ENCODE results near the gene PPP1R9A. TPM values are rescaled to one million over a fixed set of nuclear protein-coding genes. Genes with fewer than 3 reads are reported as not detected.

PPP1R9A gene
- total and polyA plus RNA-seq, 7 donors, result 1.8 to 51.3 (median 43.5) TPM

DNA sequence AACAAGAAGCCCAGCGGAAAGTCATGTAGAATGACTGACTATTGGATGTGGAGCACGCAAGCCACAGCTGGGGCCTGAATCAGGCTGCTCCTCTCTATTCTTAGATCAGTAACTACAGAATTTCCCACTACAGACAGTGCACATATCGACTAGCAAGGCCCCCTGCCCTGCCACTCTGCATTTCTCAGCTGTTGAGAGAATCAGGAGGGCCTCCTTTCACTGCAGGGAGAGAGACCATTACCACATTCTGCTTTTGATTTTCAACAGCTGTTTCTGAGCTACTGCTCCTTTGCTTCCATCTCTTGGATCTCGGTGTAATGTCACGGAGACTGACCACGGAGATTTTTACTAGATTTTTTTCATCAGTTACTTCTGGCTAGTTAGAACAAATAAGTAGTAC, 343.2 kb downstream of the PPP1R9A start:
- intact Hi-C loops (cut with DNase I), result no loop called here
- no peak overlapping the region for H3K4me3 ChIP-seq
- H3K27me3 ChIP-seq, result no peaks in the 10 kb centered on the region
- no peaks in the 10 kb centered on the region for H3K9me3 ChIP-seq
- peaks cover 0 to 9% (median 0%) of the 10 kb centered on the region in 4 donors for H3K4me1 ChIP-seq
- TF ChIP-seq POLR2A (IDR thresholded peaks at IDR 0.05) (no peak), EP300 (IDR thresholded peaks at IDR 0.05) (no peak), POLR2AphosphoS5 (IDR thresholded peaks at IDR 0.05) (no peak)
- TF ChIP-seq, protein P1, sequence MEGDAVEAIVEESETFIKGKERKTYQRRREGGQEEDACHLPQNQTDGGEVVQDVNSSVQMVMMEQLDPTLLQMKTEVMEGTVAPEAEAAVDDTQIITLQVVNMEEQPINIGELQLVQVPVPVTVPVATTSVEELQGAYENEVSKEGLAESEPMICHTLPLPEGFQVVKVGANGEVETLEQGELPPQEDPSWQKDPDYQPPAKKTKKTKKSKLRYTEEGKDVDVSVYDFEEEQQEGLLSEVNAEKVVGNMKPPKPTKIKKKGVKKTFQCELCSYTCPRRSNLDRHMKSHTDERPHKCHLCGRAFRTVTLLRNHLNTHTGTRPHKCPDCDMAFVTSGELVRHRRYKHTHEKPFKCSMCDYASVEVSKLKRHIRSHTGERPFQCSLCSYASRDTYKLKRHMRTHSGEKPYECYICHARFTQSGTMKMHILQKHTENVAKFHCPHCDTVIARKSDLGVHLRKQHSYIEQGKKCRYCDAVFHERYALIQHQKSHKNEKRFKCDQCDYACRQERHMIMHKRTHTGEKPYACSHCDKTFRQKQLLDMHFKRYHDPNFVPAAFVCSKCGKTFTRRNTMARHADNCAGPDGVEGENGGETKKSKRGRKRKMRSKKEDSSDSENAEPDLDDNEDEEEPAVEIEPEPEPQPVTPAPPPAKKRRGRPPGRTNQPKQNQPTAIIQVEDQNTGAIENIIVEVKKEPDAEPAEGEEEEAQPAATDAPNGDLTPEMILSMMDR (IDR thresholded peaks at IDR 0.05), result no peak
- H3K36me3 ChIP-seq, result peaks cover 0 to 15% (median 0%) of the 10 kb centered on the region in 4 donors
- no peak overlapping the region for H3K27ac ChIP-seq
- 86 to 90% methylated on average over 6 of the region's 6 CpGs for WGBS, 2 donors
- no peak for DNase-seq

DNA sequence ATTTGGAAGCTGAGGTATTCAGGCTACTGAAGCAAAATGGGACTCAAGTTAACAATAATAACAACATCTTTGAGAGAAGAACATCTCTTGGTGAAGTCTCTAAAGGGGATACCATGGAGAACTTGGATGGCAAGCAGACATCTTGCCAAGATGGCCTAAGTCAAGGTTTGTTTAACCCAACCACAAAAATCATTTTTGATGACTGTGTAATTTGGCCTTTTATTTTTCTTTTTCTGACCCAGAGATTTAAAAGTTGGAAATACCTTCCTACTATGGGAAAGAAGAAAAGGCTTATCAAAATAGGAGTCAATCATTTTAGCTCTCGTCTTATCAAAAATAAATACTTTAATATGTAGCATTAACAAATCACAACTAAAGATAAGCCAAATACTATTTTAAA, 344.6 kb downstream of the PPP1R9A start:
- intact Hi-C loops (cut with DNase I), result no loop called here
- TF ChIP-seq EP300 (IDR thresholded peaks at IDR 0.05) (no peak), POLR2AphosphoS5 (IDR thresholded peaks at IDR 0.05) (no peak), POLR2A (IDR thresholded peaks at IDR 0.05) (no peak)
- TF ChIP-seq, protein P1 (IDR thresholded peaks at IDR 0.05), result no peak
- no peak overlapping the region for H3K27ac ChIP-seq
- H3K4me1 ChIP-seq, result peaks cover 0 to 2% (median 0%) of the 10 kb centered on the region in 4 donors
- DNase-seq, result no peak
- peaks cover 0 to 15% (median 0%) of the 10 kb centered on the region in 4 donors for H3K36me3 ChIP-seq
- no peak overlapping the region for H3K4me3 ChIP-seq
- 92 to 95% methylated on average over 1 of the region's 1 CpG for WGBS, 2 donors
- no peaks in the 10 kb centered on the region for H3K9me3 ChIP-seq
- no peaks in the 10 kb centered on the region for H3K27me3 ChIP-seq

DNA sequence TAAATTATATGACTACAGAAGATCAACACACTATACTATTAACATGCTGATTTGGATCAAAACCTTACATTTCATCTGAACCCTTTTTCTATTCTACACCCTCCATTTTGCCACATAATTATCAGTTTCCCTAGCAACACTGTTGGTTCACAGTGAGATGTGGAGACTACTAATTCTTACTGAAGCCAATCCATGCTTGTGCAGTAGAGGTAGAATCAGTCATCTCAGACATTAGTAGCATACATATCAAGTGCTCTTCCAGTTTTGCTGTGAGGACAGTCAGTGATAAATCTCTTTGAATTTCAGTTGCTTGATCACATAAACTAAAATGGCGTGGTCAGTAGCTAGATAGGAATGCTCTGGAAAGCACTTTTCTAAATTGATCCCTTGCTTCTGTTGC, 346.6 kb downstream of the PPP1R9A start:
- 89 to 92% methylated on average over 1 of the region's 1 CpG for WGBS, 2 donors
- H3K4me3 ChIP-seq, result no peak overlapping the region
- intact Hi-C loops (cut with DNase I), result no loop called here
- DNase-seq, result no peak
- no peak for TF ChIP-seq EP300 (IDR thresholded peaks at IDR 0.05)
- no peak for TF ChIP-seq POLR2A (IDR thresholded peaks at IDR 0.05)
- no peak for TF ChIP-seq POLR2AphosphoS5 (IDR thresholded peaks at IDR 0.05)
- TF ChIP-seq, protein P1 (IDR thresholded peaks at IDR 0.05), result no peak
- no peak overlapping the region for H3K27ac ChIP-seq
- H3K9me3 ChIP-seq, result no peaks in the 10 kb centered on the region
- no peaks in the 10 kb centered on the region for H3K27me3 ChIP-seq
- H3K36me3 ChIP-seq, result peaks cover 0 to 15% (median 0%) of the 10 kb centered on the region in 4 donors
- H3K4me1 ChIP-seq, result no peaks in the 10 kb centered on the region

DNA sequence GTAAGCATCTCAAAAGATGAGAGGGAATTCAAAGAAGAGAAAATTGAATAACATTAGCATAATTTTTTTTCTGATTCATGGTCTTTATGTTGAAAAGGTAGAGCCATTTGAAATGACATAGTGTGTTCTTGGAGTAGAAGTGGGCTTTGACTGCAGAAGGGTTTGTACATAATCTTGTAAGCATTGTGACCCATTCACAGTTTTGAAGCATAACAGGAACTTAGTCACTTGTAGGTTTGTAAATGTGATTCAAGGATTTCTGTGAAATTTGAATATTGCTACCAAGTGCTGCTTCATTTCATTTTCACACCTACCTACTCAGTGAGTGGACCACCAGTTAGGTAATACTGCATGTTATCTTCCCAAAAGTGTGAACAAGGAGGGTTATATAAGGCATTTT, 348.3 kb downstream of the PPP1R9A start:
- H3K36me3 ChIP-seq, result peaks cover 0 to 15% (median 0%) of the 10 kb centered on the region in 4 donors
- no peak for DNase-seq
- no peaks in the 10 kb centered on the region for H3K27me3 ChIP-seq
- no peak overlapping the region for H3K4me3 ChIP-seq
- TF ChIP-seq EP300 (IDR thresholded peaks at IDR 0.05) (no peak), POLR2A (IDR thresholded peaks at IDR 0.05) (no peak), POLR2AphosphoS5 (IDR thresholded peaks at IDR 0.05) (no peak)
- TF ChIP-seq, protein P1 (IDR thresholded peaks at IDR 0.05), result no peak
- H3K27ac ChIP-seq, result no peak overlapping the region
- H3K4me1 ChIP-seq, result no peaks in the 10 kb centered on the region
- H3K9me3 ChIP-seq, result no peaks in the 10 kb centered on the region
- intact Hi-C loops (cut with DNase I), result no loop called here

DNA sequence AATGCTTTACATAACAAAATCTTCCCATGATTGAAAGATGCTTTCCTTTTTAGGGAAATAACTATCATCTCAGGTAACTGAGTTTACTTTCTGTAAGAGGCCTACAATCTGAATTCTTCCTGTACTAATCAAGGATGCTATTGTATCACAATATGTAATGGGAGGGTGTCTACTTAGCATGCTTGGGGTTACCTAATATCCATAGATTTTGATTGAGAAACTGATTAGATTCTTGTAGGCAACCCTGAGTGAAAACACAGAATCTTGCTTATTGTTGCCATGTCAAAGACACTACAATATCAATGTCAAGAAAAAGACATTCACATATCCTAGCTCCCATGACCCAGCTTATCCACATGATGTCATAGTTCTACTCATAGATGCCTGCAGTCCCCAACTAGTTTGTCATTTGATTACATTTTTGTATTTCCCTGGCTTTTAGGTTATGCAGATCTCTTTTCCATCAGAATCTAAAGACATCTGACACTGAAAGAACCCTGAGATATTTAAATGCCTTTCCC, 354.6 kb downstream of the PPP1R9A start:
- Histone ChIP-seq H3K36me3 (no peaks in the 10 kb centered on the region), H3K4me1 (no peaks in the 10 kb centered on the region), H3K4me3 (no peak overlapping the region), H3K27ac (no peak overlapping the region), H3K27me3 (no peaks in the 10 kb centered on the region), H3K9me3 (no peaks in the 10 kb centered on the region)
- TF ChIP-seq, protein P1 (IDR thresholded peaks at IDR 0.05), result no peak
- TF ChIP-seq POLR2A (IDR thresholded peaks at IDR 0.05), result no peak
- TF ChIP-seq POLR2AphosphoS5 (IDR thresholded peaks at IDR 0.05), result no peak
- no peak for TF ChIP-seq EP300 (IDR thresholded peaks at IDR 0.05)
- no peak for DNase-seq
- intact Hi-C loops (cut with DNase I), result no loop called here

Data from sigmoid colon (tissue), 7 donors.